HG03159 (cell line): Measurements from ENCODE around the gene RAB8A.
A peak's percentile ranks its signal among the peaks of the same experiment; 100 is the strongest.

ENCODE experiments used
- ATAC-seq: cut with Tn5 transposase; IDR thresholded peaks from one replicate; pipeline ENCODE4 v1.9.1; 2021; ENCODE audit warnings: mild to moderate bottlenecking, moderate library complexity; ENCODE audit not compliant: unreplicated experiment

The RAB8A gene

GRCh38 chr19:16111160-16111908 lies at the start of gene RAB8A:
Gene RAB8A, plus strand, starts transcription at chr19:16111889. Its CDS starts 13 bp downstream, at chr19:16111902.
- ATAC-seq, result peak; percentile 88

- ATAC-seq, result no peak
Observed at GRCh38 chr19:16061943-16062342, 49.7 kb upstream of the RAB8A start.

GRCh38 chr19:16062789-16063188 lies 48.9 kb upstream of the RAB8A start:
- no peak for ATAC-seq

GRCh38 chr19:16064209-16064889 lies 47.3 kb upstream of the RAB8A start:
- no peak for ATAC-seq

GRCh38 chr19:16066611-16067104 lies 45.0 kb upstream of the RAB8A start:
- ATAC-seq, result no peak

GRCh38 chr19:16067205-16067938 lies 44.3 kb upstream of the RAB8A start:
- ATAC-seq, result no peak

GRCh38 chr19:16068696-16069259 lies 42.9 kb upstream of the RAB8A start:
- no peak for ATAC-seq

GRCh38 chr19:16069813-16070365 lies 41.8 kb upstream of the RAB8A start:
- ATAC-seq, result no peak

- peak; percentile 69 for ATAC-seq
Observed at GRCh38 chr19:16070366-16070990, 41.2 kb upstream of the RAB8A start.

- ATAC-seq, result no peak
Observed at GRCh38 chr19:16071072-16071691, 40.5 kb upstream of the RAB8A start.

- ATAC-seq, result no peak
Observed at GRCh38 chr19:16073481-16073880, 38.2 kb upstream of the RAB8A start.

- ATAC-seq, result no peak
Observed at GRCh38 chr19:16073988-16074387, 37.7 kb upstream of the RAB8A start.

- no peak for ATAC-seq
Observed at GRCh38 chr19:16074488-16075365, 37.0 kb upstream of the RAB8A start.

- no peak for ATAC-seq
Observed at GRCh38 chr19:16075430-16076153, 36.1 kb upstream of the RAB8A start.

- peak; percentile 46 for ATAC-seq
Observed at GRCh38 chr19:16076154-16076957, 35.3 kb upstream of the RAB8A start, which contains the start of gene TPM4. Gene TPM4, plus strand, starts transcription at chr19:16076495. Its CDS starts 71 bp downstream, at chr19:16076566.

GRCh38 chr19:16076958-16077611 lies 34.6 kb upstream of the RAB8A start:
- ATAC-seq, result no peak
